Stimulated activated CD8-positive, alpha-beta memory T cell treated with anti-CD3 and anti-CD28 coated beads, Interleukin-7, amount 100 ng/mL, for 24 hours (primary cell): Measurements from ENCODE around the gene SSX3.
"Not testable (repeated sequence)": the region's sequence is repeated elsewhere in the genome, so short reads cannot be mapped to it uniquely, and the experiment has no call there.

Source experiments
- DNase-seq: peaks from one replicate; pipeline ENCODE4 v3.0.0-alpha.2; 2020; ENCODE audit warnings: low read depth

The SSX3 gene, protein sequence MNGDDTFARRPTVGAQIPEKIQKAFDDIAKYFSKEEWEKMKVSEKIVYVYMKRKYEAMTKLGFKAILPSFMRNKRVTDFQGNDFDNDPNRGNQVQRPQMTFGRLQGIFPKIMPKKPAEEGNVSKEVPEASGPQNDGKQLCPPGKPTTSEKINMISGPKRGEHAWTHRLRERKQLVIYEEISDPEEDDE

DNA sequence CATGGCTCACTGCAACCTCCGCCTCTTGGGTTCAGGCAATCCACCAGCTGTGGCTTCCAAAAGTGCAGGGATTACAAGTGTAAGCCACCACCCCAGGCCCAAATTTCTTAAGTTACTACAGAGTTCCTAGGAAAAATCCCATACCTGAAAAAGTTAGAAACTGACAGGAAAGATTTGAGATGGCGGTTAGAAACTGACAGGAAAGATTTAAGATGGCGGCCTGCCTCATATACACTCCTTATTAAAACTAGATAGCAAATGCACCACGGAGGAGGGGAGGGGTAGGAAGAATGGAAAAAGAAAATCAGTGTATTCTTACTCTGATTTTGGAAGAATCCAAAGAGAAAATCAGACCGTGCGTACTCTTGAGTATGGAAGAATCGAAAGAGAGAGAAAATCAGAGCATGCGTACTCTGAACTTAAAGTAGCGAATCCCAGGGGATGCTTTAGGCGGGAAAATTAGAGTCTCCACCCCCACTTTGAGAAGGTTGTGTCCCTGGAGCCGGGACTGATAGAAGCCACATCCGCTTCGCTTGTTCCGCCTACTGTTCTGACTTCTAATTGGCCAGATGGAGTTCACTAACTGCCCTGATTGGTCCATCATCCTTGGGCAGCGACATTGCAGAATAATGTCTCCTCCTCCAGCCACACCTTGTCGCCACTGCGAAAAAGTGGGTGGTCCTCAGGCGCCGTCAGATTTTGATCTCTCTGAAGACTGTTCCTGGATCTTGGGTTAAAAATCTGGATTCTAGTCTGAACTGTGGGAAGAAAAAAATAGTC is at the start of gene SSX3:
TSS of gene SSX3 (minus strand) at position 389 of the 780 bp plus-strand sequence. CDS start 1,454 bp downstream, outside the sequence.
- not testable (repeated sequence) for DNase-seq

DNA sequence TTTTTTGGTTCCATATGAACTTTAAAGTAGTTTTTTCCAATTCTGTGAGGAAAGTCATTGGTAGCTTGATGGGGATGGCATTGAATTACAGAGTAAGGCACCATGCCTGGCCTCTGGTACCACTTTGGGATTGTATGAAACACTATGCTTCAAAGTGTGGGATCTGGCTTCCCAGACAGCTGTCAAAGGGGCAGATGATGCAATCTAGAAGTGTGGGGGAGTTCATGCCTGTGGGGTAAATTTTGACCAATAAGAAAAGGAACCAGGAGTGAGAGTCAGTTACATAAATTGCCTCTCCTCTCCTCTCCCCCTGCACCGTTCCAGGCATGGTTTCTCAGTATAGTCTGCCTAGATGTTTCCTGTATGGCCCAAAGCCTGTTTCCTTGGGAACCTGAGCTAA is 41.3 kb upstream of the SSX3 start:
- not testable (repeated sequence) for DNase-seq

DNA sequence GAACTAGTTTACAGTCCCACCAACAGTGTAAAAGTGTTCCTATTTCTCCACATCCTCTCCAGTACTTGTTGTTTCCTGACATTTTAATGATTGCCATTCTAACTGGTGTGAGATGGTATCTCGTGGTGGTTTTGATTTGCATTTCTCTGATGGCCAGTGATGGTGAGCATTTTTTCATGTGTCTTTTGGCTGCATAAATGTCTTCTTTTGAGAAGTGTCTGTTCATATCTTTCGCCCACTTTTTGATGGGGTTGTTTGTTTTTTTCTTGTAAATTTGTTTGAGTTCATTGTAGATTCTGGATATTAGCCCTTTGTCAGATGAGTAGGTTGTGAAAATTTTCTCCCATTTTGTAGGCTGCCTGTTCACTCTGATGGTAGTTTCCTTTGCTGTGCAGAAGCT is 40.4 kb upstream of the SSX3 start:
- not testable (repeated sequence) for DNase-seq

DNA sequence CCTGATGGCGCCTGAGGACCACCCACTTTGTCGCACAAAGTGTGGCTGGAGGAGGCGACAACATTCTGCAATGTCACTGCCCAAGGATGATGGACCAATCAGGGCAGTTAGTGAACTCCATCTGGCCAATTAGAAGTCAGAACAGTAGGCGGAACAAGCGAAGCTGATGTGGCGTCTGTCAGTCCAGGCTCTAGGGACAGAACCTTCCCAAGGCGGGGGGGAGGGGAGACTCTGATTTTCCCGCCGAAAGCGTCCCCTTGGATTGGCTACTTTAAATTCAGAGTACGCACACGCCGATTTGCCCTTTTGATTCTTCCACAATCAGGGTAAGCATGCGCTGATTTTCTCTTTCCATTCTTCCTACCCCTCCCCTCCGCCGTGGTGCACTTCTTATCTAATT is 26.7 kb upstream of the SSX3 start, which contains the start of gene SSX4:
TSS of gene SSX4 (plus strand) at position 301 of the 400 bp plus-strand sequence. CDS start 515 bp downstream, outside the sequence.
- DNase-seq = not testable (repeated sequence)

DNA sequence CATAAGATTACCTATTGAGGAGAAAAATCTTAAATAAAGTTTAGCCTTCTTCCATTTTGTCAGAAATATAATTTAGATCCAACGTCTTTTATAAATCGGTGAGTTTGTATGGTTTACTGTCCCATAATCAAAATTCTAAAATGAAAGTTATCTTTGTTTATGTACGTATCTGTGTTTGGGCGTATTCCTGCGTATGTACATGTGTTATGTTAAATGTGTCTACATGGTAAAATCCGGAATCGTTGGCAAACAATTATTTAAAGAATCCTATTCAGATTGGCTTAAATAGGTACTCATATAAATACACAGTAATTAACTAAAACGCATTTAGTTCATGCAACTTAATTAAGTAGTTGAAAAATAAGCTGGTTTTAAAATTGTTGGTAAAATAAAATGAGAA is 13.9 kb upstream of the SSX3 start:
- DNase-seq = not testable (repeated sequence)

DNA sequence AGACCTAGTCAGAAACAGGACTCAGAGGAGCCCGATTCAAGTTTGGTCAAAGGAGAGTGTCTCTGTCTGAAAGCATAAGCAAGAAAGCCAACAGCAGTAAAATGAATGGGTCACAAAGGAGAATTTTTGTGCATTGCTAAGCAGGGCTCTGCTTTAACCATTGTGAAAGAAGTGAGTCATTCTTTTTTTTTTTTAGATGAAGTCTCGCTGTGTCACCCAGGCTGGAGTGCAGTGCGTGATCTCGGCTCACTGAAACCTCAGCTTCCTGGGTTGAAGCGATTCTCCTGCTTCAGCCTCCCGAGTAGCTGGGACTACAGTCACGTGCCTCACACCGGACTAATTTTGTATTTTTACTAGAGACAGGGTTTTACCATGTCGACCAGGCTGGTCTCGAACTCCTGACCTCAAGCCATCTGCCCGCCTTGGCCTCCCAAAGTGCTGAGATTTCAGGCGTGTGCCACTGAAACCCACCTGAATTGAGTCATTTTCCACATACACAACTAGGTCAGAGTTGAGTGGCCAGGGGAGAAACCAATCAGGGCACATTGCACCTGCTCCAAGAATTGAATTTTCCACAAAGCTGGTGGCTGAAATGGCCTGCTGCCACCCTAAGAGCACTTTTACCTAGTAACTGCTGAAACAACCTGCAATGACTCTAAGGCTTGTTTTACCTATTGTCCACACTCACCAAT is 11.4 kb upstream of the SSX3 start:
- not testable (repeated sequence) for DNase-seq

DNA sequence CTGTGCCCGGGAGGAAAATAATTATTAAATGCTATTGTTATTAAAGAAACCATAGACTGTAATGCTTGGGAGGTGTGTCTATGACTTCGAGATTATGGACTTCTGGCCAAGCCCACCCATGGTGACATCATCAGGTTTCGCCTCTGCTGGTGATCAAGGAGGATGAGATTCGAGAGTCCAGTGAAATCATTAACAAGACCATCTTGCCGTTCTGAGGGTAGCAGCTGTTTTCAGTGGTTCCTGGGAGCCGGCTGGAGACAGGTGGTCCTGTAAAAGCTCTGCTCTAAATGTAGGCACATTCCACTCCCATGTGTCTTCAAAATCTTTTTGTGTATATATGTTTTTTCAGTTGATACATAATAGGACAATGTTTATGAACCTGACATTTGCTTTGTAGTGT is 2.8 kb upstream of the SSX3 start:
- DNase-seq = not testable (repeated sequence)

DNA sequence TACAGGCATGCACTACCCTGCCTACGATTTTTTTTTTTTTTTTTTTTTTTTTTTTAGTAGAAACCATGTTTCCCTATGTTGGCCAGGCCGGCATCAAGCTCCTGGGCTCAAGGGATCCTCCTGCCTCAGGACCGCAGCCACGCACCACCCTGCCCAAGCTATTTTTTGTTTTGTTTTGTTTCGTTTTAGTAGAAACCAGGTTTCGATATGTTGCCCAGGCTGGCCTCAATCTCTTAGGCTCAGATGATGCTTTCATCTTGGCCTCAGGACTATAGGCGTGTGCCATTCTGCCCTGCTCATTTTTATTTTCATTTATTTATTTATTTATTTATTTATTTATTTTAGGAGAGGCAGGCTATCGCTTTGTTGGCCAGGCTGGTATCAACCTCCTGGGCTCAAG is 1.2 kb upstream of the SSX3 start:
- no peak for DNase-seq

GRCh38 chrX:48346059-48346458 is 10.4 kb downstream of the SSX3 start:
- not testable (repeated sequence) for DNase-seq

GRCh38 chrX:48313996-48314395 is 42.5 kb downstream of the SSX3 start:
- DNase-seq = not testable (repeated sequence)

- DNase-seq = no peak
Observed at GRCh38 chrX:48306175-48306574, 50.3 kb downstream of the SSX3 start.
